Fibroblast of lung (primary cell): Measurements from ENCODE around the gene AGBL4. TPM values are rescaled to one million over a fixed set of nuclear protein-coding genes. Genes with fewer than 3 reads are reported as not detected.

ENCODE experiments used
- DNase-seq, 2 donors: peaks; one replicate each; pipeline versions ENCODE4 v3.0.0 to v3.0.0-alpha.2; 2010; ENCODE audit warnings: low read depth in 2 of 2
- H2AFZ ChIP-seq: 2 replicates; pipeline ENCODE4 v1.5.1; 2012; ENCODE audit warnings: low read length, control low read depth, inconsistent platforms
- H3K27ac ChIP-seq: 2 replicates; pipeline ENCODE4 v1.5.1; 2011; ENCODE audit warnings: low read length, control low read depth; ENCODE audit not compliant: insufficient read depth
- H3K27me3 ChIP-seq: 2 replicates; pipeline ENCODE4 v1.5.1; 2011; ENCODE audit warnings: mild to moderate bottlenecking, low read length; ENCODE audit not compliant: control insufficient read depth, insufficient read depth
- H3K36me3 ChIP-seq: 2 replicates; pipeline ENCODE4 v1.5.1; 2011; ENCODE audit warnings: low read length; ENCODE audit not compliant: control insufficient read depth, insufficient read depth
- H3K4me1 ChIP-seq: 2 replicates; pipeline ENCODE4 v1.5.1; 2011; ENCODE audit warnings: low read length; ENCODE audit not compliant: control insufficient read depth, insufficient read depth; ENCODE audit errors: extremely low read depth
- H3K4me2 ChIP-seq: 2 replicates; pipeline ENCODE4 v1.5.1; 2011; ENCODE audit warnings: low read length, control low read depth; ENCODE audit not compliant: insufficient read depth; ENCODE audit errors: extremely low read depth
- H3K4me3 ChIP-seq, 4 experiments: fragments of 200-600 bp in 1 of 4; sonication (generic) in 1 of 4; replicated peaks in 1 of 4; 2 replicates each; pipeline ENCODE4 v1.5.1; 2011 to 2016; ENCODE audit warnings: low read length in 4 of 4, low read depth in 3 of 4, mild to moderate bottlenecking in 3 of 4, control low read depth in 2 of 4, inconsistent platforms in 1 of 4, mixed read lengths in 1 of 4; ENCODE audit not compliant: insufficient read depth in 1 of 4; ENCODE audit errors: control extremely low read depth in 1 of 4
- H3K79me2 ChIP-seq: 2 replicates; pipeline ENCODE4 v1.5.1; 2012; ENCODE audit warnings: mild to moderate bottlenecking, low read length, inconsistent platforms; ENCODE audit not compliant: control insufficient read depth, insufficient read depth
- H3K9ac ChIP-seq: 2 replicates; pipeline ENCODE4 v1.5.1; 2011; ENCODE audit warnings: mild to moderate bottlenecking, low read length, control low read depth; ENCODE audit not compliant: insufficient read depth
- H3K9me3 ChIP-seq: 2 replicates; pipeline ENCODE4 v1.5.1; 2012; ENCODE audit warnings: low read depth, low read length; ENCODE audit not compliant: control insufficient read depth, insufficient read depth
- H4K20me1 ChIP-seq: 2 replicates; pipeline ENCODE4 v1.5.1; 2011; ENCODE audit warnings: low read length; ENCODE audit not compliant: control insufficient read depth, insufficient read depth; ENCODE audit errors: extremely low read depth
- CTCF ChIP-seq, 2 donors: IDR thresholded peaks in 1 of 2; conservative IDR thresholded peaks in 1 of 2; 1 replicate in 1 of 2; 2 replicates in 1 of 2; pipeline ENCODE4 v1.5.1; 2011 to 2012; ENCODE audit warnings: low read length in 2 of 2, control low read depth in 1 of 2, inconsistent platforms in 1 of 2, low read depth in 1 of 2, mild to moderate bottlenecking in 1 of 2
- EZH2 ChIP-seq: IDR thresholded peaks from 2 replicates; pipeline ENCODE4 v1.5.1; 2012; ENCODE audit warnings: low read length, control low read depth, mild to moderate bottlenecking; ENCODE audit errors: missing control alignments
- polyA plus RNA-seq, 2 donors: library from polyadenylated mRNA; depleted of rRNA in 1 of 2; stranded (reverse) in 1 of 2; unstranded in 1 of 2; fragments of >200 nt; gene quantifications; 2 replicates each; pipeline ENCODE4 v1.2.1, GENCODE V29; 2011 to 2012; ENCODE audit warnings: missing spikeins in 1 of 2
- total RNA-seq: library from RNA; depleted of rRNA; stranded (reverse); fragments of >200 nt; gene quantifications from 2 replicates; pipeline ENCODE4 v1.2.1, GENCODE V29; 2014

Gene AGBL4
- total and polyA plus RNA-seq, 2 donors (not counting 1 experiment from before 2014, with no cell fraction given): not detected

- Histone ChIP-seq H3K36me3 (no peaks in the 10 kb centered on the region), H3K27ac (no peak overlapping the region), H2AFZ (no peak overlapping the region), H3K4me3 (no peak overlapping the region), H3K4me2 (no peak overlapping the region), H3K9me3 (no peaks in the 10 kb centered on the region), H4K20me1 (no peaks in the 10 kb centered on the region), H3K79me2 (no peaks in the 10 kb centered on the region), H3K27me3 (no peaks in the 10 kb centered on the region), H3K4me1 (no peaks in the 10 kb centered on the region), H3K9ac (no peak overlapping the region)
- no peak for DNase-seq
- no peak for TF ChIP-seq EZH2
- TF ChIP-seq CTCF (conservative IDR thresholded peaks at IDR 0.05 in 1 of 2, IDR thresholded peaks at IDR 0.05 in 1 of 2; ENCODE audit: low read depth in 1 of 2, low read length in 2 of 2): no peak
Observed at GRCh38 chr1:49098866-49099265, 924.9 kb downstream of the AGBL4 start.

GRCh38 chr1:49086327-49086726 is 937.4 kb downstream of the AGBL4 start:
- Histone ChIP-seq H3K4me3 (no peak overlapping the region), H3K36me3 (no peaks in the 10 kb centered on the region), H3K4me2 (no peak overlapping the region), H3K9me3 (no peaks in the 10 kb centered on the region), H3K79me2 (no peaks in the 10 kb centered on the region), H3K9ac (no peak overlapping the region), H3K27ac (no peak overlapping the region), H2AFZ (no peak overlapping the region), H3K27me3 (no peaks in the 10 kb centered on the region), H4K20me1 (no peaks in the 10 kb centered on the region), H3K4me1 (no peaks in the 10 kb centered on the region)
- no peak for DNase-seq
- TF ChIP-seq CTCF (conservative IDR thresholded peaks at IDR 0.05 in 1 of 2, IDR thresholded peaks at IDR 0.05 in 1 of 2; ENCODE audit: low read depth in 1 of 2, low read length in 2 of 2): no peak
- no peak for TF ChIP-seq EZH2

GRCh38 chr1:49085079-49085478 is 938.7 kb downstream of the AGBL4 start:
- Histone ChIP-seq H3K9ac (no peak overlapping the region), H3K27ac (no peak overlapping the region), H3K9me3 (no peaks in the 10 kb centered on the region), H3K36me3 (no peaks in the 10 kb centered on the region), H3K4me3 (no peak overlapping the region), H2AFZ (no peak overlapping the region), H3K4me2 (no peak overlapping the region), H3K4me1 (no peaks in the 10 kb centered on the region), H3K79me2 (no peaks in the 10 kb centered on the region), H4K20me1 (no peaks in the 10 kb centered on the region), H3K27me3 (no peaks in the 10 kb centered on the region)
- TF ChIP-seq EZH2 (no peak), CTCF (conservative IDR thresholded peaks at IDR 0.05 in 1 of 2, IDR thresholded peaks at IDR 0.05 in 1 of 2; ENCODE audit: low read depth in 1 of 2, low read length in 2 of 2) (no peak)
- no peak for DNase-seq
